Mesenchymal stem cell (in vitro differentiated cells and primary cell): ENCODE measurements around the gene XRN2.

Experiments used
- DNase-seq: peaks from one replicate; pipeline ENCODE4 v3.0.0-alpha.2; 2013
- H2AFZ ChIP-seq: one replicate; pipeline ENCODE4 v1.6.1; 2013; ENCODE audit warnings: low read depth, mild to moderate bottlenecking, control low read depth, inconsistent platforms, low read length, moderate library complexity
- H2AK5ac ChIP-seq: 2 replicates; pipeline ENCODE4 v1.6.1; 2013; ENCODE audit warnings: low read length, moderate library complexity, mild to moderate bottlenecking, inconsistent platforms; ENCODE audit not compliant: severe bottlenecking
- H2BK120ac ChIP-seq: one replicate; pipeline ENCODE4 v1.6.1; 2013; ENCODE audit warnings: low read depth, mild to moderate bottlenecking, inconsistent platforms, low read length, moderate library complexity
- H2BK12ac ChIP-seq, 2 experiments: one replicate each; pipeline ENCODE4 v1.6.1; 2013; ENCODE audit warnings: inconsistent platforms in 2 of 2, low read length in 2 of 2, mild to moderate bottlenecking in 2 of 2, moderate library complexity in 2 of 2, control low read depth in 1 of 2
- H2BK15ac ChIP-seq: one replicate; pipeline ENCODE4 v1.6.1; 2013; ENCODE audit warnings: mild to moderate bottlenecking, low read depth, inconsistent platforms; ENCODE audit not compliant: poor library complexity, severe bottlenecking
- H2BK5ac ChIP-seq: 2 replicates; pipeline ENCODE4 v1.6.1; 2013; ENCODE audit warnings: low read depth, mild to moderate bottlenecking, low read length, control low read depth, inconsistent platforms; ENCODE audit not compliant: poor library complexity, severe bottlenecking
- H3K14ac ChIP-seq, 2 experiments: one replicate each; pipeline ENCODE4 v1.6.1; 2013; ENCODE audit warnings: inconsistent platforms in 2 of 2, low read length in 2 of 2, control low read depth in 1 of 2, mild to moderate bottlenecking in 1 of 2, moderate library complexity in 1 of 2
- H3K18ac ChIP-seq, 2 experiments: one replicate each; pipeline ENCODE4 v1.6.1; 2013; ENCODE audit warnings: inconsistent platforms in 2 of 2, low read length in 2 of 2, control low read depth in 1 of 2, low read depth in 1 of 2, mild to moderate bottlenecking in 1 of 2
- H3K23ac ChIP-seq, 2 experiments: one replicate each; pipeline ENCODE4 v1.6.1; 2013; ENCODE audit warnings: inconsistent platforms in 2 of 2, low read length in 2 of 2, mild to moderate bottlenecking in 2 of 2, moderate library complexity in 2 of 2, control low read depth in 1 of 2
- H3K27ac ChIP-seq: 2 replicates; pipeline ENCODE4 v1.5.1; 2013; ENCODE audit warnings: mild to moderate bottlenecking, moderate library complexity, low read length, control low read depth, inconsistent platforms; ENCODE audit not compliant: poor library complexity, severe bottlenecking
- H3K27me3 ChIP-seq, 2 experiments: 2 replicates each; pipeline versions ENCODE4 v1.6.1 to v1.7.0; 2013; ENCODE audit warnings: low read length in 2 of 2, mild to moderate bottlenecking in 2 of 2, moderate library complexity in 2 of 2, control low read depth in 1 of 2, inconsistent platforms in 1 of 2; ENCODE audit not compliant: control insufficient read depth in 1 of 2, insufficient read depth in 1 of 2
- H3K36me3 ChIP-seq, 2 experiments: 2 replicates each; pipeline versions ENCODE4 v1.6.1 to v1.7.0; 2013; ENCODE audit warnings: low read length in 2 of 2, control low read depth in 1 of 2, inconsistent platforms in 1 of 2, low read depth in 1 of 2, mild to moderate bottlenecking in 1 of 2; ENCODE audit not compliant: insufficient read depth in 2 of 2, control insufficient read depth in 1 of 2
- H3K4ac ChIP-seq, 2 experiments: one replicate each; pipeline ENCODE4 v1.6.1; 2013; ENCODE audit warnings: inconsistent platforms in 2 of 2, low read length in 2 of 2, mild to moderate bottlenecking in 2 of 2, moderate library complexity in 2 of 2, control low read depth in 1 of 2, low read depth in 1 of 2
- H3K4me1 ChIP-seq: 2 replicates; pipeline ENCODE4 v1.6.1; 2013; ENCODE audit warnings: low read depth, low read length, control low read depth; ENCODE audit not compliant: control insufficient read depth, insufficient read depth
- H3K4me2 ChIP-seq: 2 replicates; pipeline ENCODE4 v1.6.1; 2013; ENCODE audit warnings: low read length, mild to moderate bottlenecking, inconsistent platforms; ENCODE audit not compliant: poor library complexity, severe bottlenecking
- H3K4me3 ChIP-seq, 2 experiments: 2 replicates each; pipeline versions ENCODE4 v1.5.1 to v1.7.0; 2013; ENCODE audit warnings: low read length in 2 of 2, mild to moderate bottlenecking in 2 of 2, control low read depth in 1 of 2, low read depth in 1 of 2; ENCODE audit not compliant: insufficient read depth in 1 of 2
- H3K79me1 ChIP-seq: replicated peaks from 2 replicates; pipeline ENCODE4 v1.6.1; 2013; ENCODE audit warnings: mild to moderate bottlenecking, control low read depth, low read length, inconsistent platforms; ENCODE audit not compliant: poor library complexity, severe bottlenecking
- H3K9ac ChIP-seq: 2 replicates; pipeline ENCODE4 v1.7.0; 2013; ENCODE audit warnings: mild to moderate bottlenecking, low read length, moderate library complexity
- H3K9me3 ChIP-seq: 2 replicates; pipeline ENCODE4 v1.7.0; 2013; ENCODE audit warnings: mild to moderate bottlenecking, low read length; ENCODE audit not compliant: control insufficient read depth
- H4K8ac ChIP-seq: one replicate; pipeline ENCODE4 v1.6.1; 2013; ENCODE audit warnings: inconsistent platforms, mild to moderate bottlenecking, low read length, moderate library complexity
- H4K91ac ChIP-seq: one replicate; pipeline ENCODE4 v1.6.1; 2013; ENCODE audit warnings: mild to moderate bottlenecking, low read length, inconsistent platforms
- WGBS: methylation state at CpG from one replicate; pipeline ENCODE4 v1.1.7; 2013; ENCODE audit warnings: mixed read lengths; 5-methylcytosine and 5-hydroxymethylcytosine counted together

The XRN2 gene

DNA sequence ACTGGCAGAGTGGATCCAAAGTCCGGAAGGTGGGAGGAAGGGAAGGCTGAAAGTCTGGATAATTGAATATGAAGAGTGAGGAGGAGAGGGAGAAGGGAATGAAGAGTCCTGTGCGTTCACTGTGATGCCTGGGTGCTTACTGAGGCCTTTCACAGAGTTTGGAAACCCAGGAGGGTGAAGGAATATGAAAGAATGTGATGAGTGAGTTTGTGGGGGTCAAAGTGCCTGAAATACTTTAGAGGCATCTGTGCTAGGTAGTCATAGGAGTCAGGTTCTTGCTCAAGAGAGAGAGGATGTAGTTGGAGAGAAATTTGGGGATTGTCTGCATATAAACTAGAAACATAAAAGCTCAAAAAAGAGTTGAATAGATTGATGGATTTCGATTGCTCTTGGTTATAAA lies 73.5 kb downstream of the XRN2 start:
- no peak overlapping the region for H2BK5ac ChIP-seq
- no peak overlapping the region for H3K4me3 ChIP-seq
- H3K23ac ChIP-seq, result no peak overlapping the region
- H3K9me3 ChIP-seq, result no peaks in the 10 kb centered on the region
- no peak overlapping the region for H3K4ac ChIP-seq
- WGBS, result 99% methylated on average over 2 of the region's 3 CpGs
- no peaks in the 10 kb centered on the region for H3K4me1 ChIP-seq
- no peak overlapping the region for H2BK15ac ChIP-seq
- no peak overlapping the region for H4K91ac ChIP-seq
- H3K27me3 ChIP-seq, result no peaks in the 10 kb centered on the region
- H3K9ac ChIP-seq, result no peak overlapping the region
- no peak overlapping the region for H3K27ac ChIP-seq
- DNase-seq, result no peak
- no peak overlapping the region for H2AFZ ChIP-seq
- no peak overlapping the region for H4K8ac ChIP-seq
- H2BK120ac ChIP-seq, result no peak overlapping the region
- H3K36me3 ChIP-seq, result peaks cover 8 to 32% of the 10 kb centered on the region in 2 experiments
- no peak overlapping the region for H3K14ac ChIP-seq
- no peak overlapping the region for H3K4me2 ChIP-seq
- peaks cover 27% of the 10 kb centered on the region for H3K79me1 ChIP-seq
- H2BK12ac ChIP-seq, result no peak overlapping the region
- H3K18ac ChIP-seq, result no peak overlapping the region
- H2AK5ac ChIP-seq, result no peak overlapping the region

GRCh38 chr20:21377701-21378100 lies 74.6 kb downstream of the XRN2 start:
- no peak overlapping the region for H2BK12ac ChIP-seq
- peak overlapping the region in 1 of 2 experiments; percentile 41 for H3K18ac ChIP-seq
- no peak overlapping the region for H2AFZ ChIP-seq
- no peak overlapping the region for H2BK15ac ChIP-seq
- H2BK120ac ChIP-seq, result no peak overlapping the region
- no peak overlapping the region for H3K14ac ChIP-seq
- no peaks in the 10 kb centered on the region for H3K27me3 ChIP-seq
- H3K4ac ChIP-seq, result no peak overlapping the region
- H3K36me3 ChIP-seq, result peaks cover 8 to 38% of the 10 kb centered on the region in 2 experiments
- no peak overlapping the region for H3K27ac ChIP-seq
- peak overlapping the region; percentile 37 for H4K8ac ChIP-seq
- peaks cover 27% of the 10 kb centered on the region for H3K79me1 ChIP-seq
- no peaks in the 10 kb centered on the region for H3K9me3 ChIP-seq
- no peak overlapping the region for H3K4me2 ChIP-seq
- H2BK5ac ChIP-seq, result no peak overlapping the region
- no peak overlapping the region for H4K91ac ChIP-seq
- no peak for DNase-seq
- H2AK5ac ChIP-seq, result no peak overlapping the region
- H3K23ac ChIP-seq, result peak overlapping the region in 1 of 2 experiments; percentile 48
- H3K4me1 ChIP-seq, result no peaks in the 10 kb centered on the region
- H3K4me3 ChIP-seq, result no peak overlapping the region
- H3K9ac ChIP-seq, result no peak overlapping the region
- WGBS, result 67% methylated on average over 7 of the region's 9 CpGs

DNA sequence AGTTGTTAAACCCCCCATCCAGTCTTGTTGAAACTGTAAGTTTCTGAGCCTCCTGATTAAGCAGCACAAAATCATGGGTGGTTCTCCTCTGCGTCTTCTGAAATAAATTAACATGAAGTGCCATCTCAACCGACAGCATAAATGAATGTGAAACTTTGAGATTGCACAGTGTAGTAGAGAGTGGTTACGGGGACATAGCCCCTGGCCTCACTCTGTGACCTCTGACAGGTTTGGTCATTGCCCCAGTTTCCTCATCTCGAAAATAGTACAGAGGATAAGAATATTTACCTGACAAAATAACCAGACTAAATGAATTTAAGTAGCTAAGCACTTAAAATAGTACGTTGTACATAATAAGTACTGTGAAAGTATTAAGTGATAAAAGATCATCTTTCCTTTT lies 75.1 kb downstream of the XRN2 start:
- H3K4me2 ChIP-seq, result no peak overlapping the region
- no peak overlapping the region for H2AK5ac ChIP-seq
- no peak overlapping the region for H4K91ac ChIP-seq
- no peak overlapping the region for H2BK15ac ChIP-seq
- no peak overlapping the region for H3K23ac ChIP-seq
- H3K4me1 ChIP-seq, result no peaks in the 10 kb centered on the region
- peaks cover 26% of the 10 kb centered on the region for H3K79me1 ChIP-seq
- no peak overlapping the region for H2BK12ac ChIP-seq
- no peak overlapping the region for H4K8ac ChIP-seq
- H3K18ac ChIP-seq, result no peak overlapping the region
- H3K36me3 ChIP-seq, result peaks cover 8 to 40% of the 10 kb centered on the region in 2 experiments
- H3K9ac ChIP-seq, result no peak overlapping the region
- no peaks in the 10 kb centered on the region for H3K9me3 ChIP-seq
- no peak overlapping the region for H3K27ac ChIP-seq
- H3K4ac ChIP-seq, result no peak overlapping the region
- WGBS, result 83% methylated on average over 3 of the region's 5 CpGs
- no peak overlapping the region for H2BK5ac ChIP-seq
- no peak for DNase-seq
- H3K14ac ChIP-seq, result no peak overlapping the region
- H3K4me3 ChIP-seq, result no peak overlapping the region
- no peak overlapping the region for H2AFZ ChIP-seq
- no peaks in the 10 kb centered on the region for H3K27me3 ChIP-seq
- no peak overlapping the region for H2BK120ac ChIP-seq

DNA sequence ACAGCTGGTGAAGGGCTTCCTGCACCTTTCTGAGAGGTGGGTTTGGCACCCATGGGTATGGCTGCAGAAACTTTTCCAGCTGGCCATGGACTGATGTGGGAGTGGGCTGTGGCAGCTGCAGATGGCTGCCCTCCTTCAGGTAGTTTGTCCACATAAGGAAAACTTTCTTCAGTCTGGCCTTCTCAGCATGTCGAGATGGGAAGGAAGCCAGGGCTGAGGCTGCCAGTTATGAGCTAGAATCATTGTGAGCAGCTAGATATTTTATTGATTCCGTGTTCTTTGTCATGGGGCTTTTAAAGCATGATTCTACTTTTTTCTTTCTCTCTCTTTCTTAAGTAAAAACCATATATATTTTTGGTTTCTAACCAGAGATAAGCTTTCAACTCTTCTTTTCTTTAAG lies 77.6 kb downstream of the XRN2 start:
- Histone ChIP-seq H4K91ac (no peak overlapping the region), H2AK5ac (no peak overlapping the region), H3K18ac (no peak overlapping the region), H2AFZ (no peak overlapping the region), H3K9ac (no peak overlapping the region), H3K4me2 (no peak overlapping the region), H3K4me1 (no peaks in the 10 kb centered on the region), H3K4me3 (no peak overlapping the region), H3K27ac (no peak overlapping the region), H2BK120ac (no peak overlapping the region), H2BK12ac (no peak overlapping the region), H2BK15ac (no peak overlapping the region), H3K9me3 (no peaks in the 10 kb centered on the region), H4K8ac (no peak overlapping the region), H3K36me3 (peaks cover 8 to 60% of the 10 kb centered on the region in 2 experiments), H2BK5ac (no peak overlapping the region), H3K14ac (no peak overlapping the region), H3K23ac (no peak overlapping the region), H3K79me1 (peaks cover 23% of the 10 kb centered on the region), H3K27me3 (no peaks in the 10 kb centered on the region), H3K4ac (no peak overlapping the region)
- DNase-seq, result no peak
- WGBS, result no CpG with 5 or more reads among the region's 2 CpGs
